AG10803 (cell line): ENCODE results near the gene DOCK8.
"Not testable (repeated sequence)": the region's sequence is repeated elsewhere in the genome, so short reads cannot be mapped to it uniquely, and the experiment has no call there.

ENCODE experiments used
- DNase-seq: peaks from one replicate; pipeline ENCODE4 v3.0.0; 2010; ENCODE audit warnings: low read depth
- H3K4me3 ChIP-seq: 2 replicates; pipeline ENCODE4 v1.5.1; 2011; ENCODE audit warnings: mild to moderate bottlenecking, low read length, control low read depth
- CTCF ChIP-seq: conservative IDR thresholded peaks from 2 replicates; pipeline ENCODE4 v1.5.1; 2011; ENCODE audit warnings: mild to moderate bottlenecking, low read length, control low read depth, inconsistent platforms

DOCK8 gene

DNA sequence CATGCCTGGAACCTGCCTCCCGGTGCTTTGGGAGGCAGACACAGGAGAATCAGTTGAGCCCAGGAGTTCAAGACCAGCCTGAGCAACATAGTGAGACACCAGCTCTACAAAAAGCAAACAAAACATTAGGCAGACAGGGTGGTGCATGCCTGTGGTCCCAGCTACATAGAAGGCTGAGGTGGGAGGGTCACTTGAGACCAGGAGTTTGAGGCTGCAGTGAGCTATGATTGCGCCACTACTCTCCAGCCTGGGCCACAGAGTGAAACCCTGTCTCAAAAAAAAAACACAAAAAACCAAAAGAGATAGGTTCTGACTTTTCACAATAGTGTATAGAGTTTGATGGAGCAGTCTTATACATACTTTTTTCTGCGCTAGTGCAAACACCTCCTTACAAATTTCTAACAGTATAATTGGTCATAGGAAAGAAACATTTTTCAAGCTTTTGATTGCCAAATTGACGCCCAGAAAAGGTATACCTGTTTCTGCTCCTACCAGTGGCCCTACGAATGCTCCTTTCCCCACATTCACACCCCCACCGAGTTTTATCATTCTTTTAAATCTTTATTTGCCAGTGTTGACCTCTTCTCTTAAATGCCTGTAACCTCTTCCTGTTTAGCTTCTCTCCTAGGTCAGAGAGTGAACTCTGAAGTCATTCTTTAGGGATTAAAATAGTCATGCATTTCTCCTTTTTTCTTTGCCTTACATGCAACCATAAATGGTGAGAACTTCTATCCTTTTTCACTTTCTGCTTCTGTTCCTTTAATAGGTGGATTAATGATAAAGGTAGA is 7.5 kb downstream of the DOCK8 start:
- TF ChIP-seq CTCF: no peak
- no peak for DNase-seq
- H3K4me3 ChIP-seq: no peak overlapping the region

DNA sequence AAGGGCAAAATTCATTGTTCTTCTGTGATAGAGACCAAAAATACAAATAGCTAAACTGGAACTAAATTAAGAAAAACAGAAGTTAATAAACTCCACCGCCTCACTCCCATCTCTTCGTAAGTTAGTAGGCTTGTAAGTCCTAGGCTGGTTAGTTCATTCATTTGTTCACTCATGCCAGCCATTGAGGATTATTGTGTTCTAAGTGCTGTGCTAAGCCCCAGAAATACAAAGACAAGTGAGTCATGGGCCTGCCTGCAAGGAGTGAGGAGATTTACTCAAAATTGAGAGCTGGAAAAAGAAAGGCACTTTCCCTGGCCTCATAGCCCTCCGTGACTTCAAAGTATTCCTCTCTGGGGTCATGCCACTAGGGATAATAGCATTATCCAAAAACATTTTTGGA is 8.5 kb downstream of the DOCK8 start:
- no peak overlapping the region for H3K4me3 ChIP-seq
- no peak for TF ChIP-seq CTCF
- no peak for DNase-seq

- no peak for DNase-seq
- no peak for TF ChIP-seq CTCF
- no peak overlapping the region for H3K4me3 ChIP-seq
These were observed 9.4 kb downstream of the DOCK8 start for GRCh38 chr9:224026-224425.

DNA sequence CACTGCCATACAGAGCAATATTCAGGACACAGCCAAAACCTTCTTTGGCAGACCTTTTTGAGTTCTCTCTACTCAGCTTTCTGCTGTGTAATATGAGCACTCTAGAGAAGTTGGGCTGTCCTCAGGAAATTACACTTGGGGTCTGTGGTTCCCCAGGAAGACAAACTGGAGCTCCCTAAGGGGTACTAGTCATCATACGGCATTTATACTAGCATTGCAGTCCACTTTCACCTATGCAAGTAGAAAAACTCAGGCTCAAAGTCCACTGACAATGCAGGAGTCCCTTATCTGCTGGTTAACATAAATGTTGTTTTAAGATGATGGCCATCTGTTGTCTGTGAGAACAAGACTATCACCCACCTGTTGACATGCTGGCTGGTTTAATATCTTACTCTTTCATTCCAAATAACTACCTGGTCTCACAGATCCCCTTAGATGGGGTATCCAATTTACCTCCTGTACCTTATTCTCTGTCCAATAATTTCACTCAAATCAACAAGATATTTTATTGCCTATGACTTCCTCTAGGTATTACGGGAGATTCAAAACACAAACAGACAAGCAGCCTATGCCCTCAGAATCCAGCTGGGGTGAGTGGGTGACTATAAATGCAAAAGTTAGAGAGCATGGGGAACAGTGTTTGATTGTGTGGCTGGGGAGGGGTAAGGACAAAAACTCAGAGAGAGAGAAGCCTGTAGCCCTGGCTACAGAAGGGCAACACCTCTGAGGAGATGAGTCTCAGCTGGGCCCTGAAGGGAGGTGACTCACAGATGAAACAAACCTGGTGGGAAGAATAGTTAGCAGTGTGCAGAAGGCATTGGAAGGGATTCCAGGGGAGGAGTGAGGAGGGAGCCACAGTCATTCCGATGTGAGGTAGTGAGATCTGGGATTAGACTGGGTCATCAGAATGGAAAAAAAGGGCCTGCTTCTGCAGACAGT is 10.2 kb downstream of the DOCK8 start:
- no peak for DNase-seq

GRCh38 chr9:227860-228259 is 13.2 kb downstream of the DOCK8 start:
- TF ChIP-seq CTCF: no peak
- DNase-seq: no peak
- no peak overlapping the region for H3K4me3 ChIP-seq

More for the DNA sequence above, 10.2 kb downstream of the DOCK8 start:
- no peak overlapping the region for H3K4me3 ChIP-seq
- no peak for TF ChIP-seq CTCF

- no peak overlapping the region for H3K4me3 ChIP-seq
- TF ChIP-seq CTCF: no peak; the same call in 1 of the 2 replicates
- DNase-seq: no peak
These were observed 14.4 kb downstream of the DOCK8 start for GRCh38 chr9:228929-229695.

GRCh38 chr9:231625-232024 is 17.0 kb downstream of the DOCK8 start:
- DNase-seq, H3K4me3 ChIP-seq: not testable (repeated sequence)

DNA sequence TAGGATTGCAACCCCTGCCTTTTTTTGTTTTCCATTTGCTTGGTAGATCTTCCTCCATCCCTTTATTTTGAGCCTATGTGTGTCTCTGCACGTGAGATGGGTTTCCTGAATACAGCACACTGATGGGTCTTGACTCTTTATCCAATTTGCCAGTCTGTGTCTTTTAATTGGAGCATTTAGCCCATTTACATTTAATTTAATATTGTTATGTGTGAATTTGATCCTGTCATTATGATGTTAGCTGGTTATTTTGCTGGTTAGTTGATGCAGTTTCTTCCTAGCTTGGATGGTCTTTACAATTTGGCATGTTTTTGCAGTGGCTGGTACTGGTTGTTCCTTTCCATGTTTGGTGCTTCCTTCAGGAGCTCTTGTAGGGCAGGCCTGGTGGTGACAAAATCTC is 19.0 kb downstream of the DOCK8 start:
- not testable (repeated sequence) for H3K4me3 ChIP-seq, DNase-seq
